Measurements from ENCODE around the gene CIBAR2. TPM values are rescaled to one million over a fixed set of nuclear protein-coding genes. Genes with fewer than 3 reads are reported as not detected.

CIBAR2 gene
- total RNA-seq, 1 donor from 2014 or later: not detected

- no peak for DNase-seq
These were observed 12.0 kb downstream of the CIBAR2 start for GRCh38 chr16:85100265-85100664.

DNA sequence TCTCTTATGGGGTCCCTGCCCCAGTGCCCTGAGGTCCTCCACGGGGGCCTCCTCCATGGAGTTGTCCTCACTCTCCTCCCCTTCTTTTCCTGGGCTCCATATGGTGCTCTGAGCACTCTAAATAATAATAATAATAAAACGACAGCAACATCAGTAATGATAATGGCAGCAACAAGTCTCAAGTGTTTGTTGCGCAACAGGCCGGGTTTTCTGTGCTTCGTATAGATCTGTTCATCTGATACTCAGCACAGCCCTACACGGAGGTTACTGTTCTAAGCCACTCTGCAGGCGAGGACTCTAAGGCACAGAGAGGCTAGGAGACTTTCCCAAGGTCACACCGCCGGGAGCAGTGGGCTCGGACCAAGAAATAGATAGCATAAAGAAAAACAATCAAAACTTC lies 13.7 kb downstream of the CIBAR2 start:
- H3K4me3 Mint-ChIP-seq (ENCODE audit: unreplicated experiment): no peak overlapping the region
- H3K4me1 Mint-ChIP-seq (ENCODE audit: low read depth, unreplicated experiment): peaks cover 8% of the 10 kb centered on the region
- H3K36me3 Mint-ChIP-seq (ENCODE audit: unreplicated experiment): no peaks in the 10 kb centered on the region
- H3K27me3 Mint-ChIP-seq (ENCODE audit: unreplicated experiment): peaks cover 6% of the 10 kb centered on the region
- peaks cover 3% of the 10 kb centered on the region for H3K9me3 Mint-ChIP-seq (ENCODE audit: unreplicated experiment)
- TF ChIP-seq, protein P1, sequence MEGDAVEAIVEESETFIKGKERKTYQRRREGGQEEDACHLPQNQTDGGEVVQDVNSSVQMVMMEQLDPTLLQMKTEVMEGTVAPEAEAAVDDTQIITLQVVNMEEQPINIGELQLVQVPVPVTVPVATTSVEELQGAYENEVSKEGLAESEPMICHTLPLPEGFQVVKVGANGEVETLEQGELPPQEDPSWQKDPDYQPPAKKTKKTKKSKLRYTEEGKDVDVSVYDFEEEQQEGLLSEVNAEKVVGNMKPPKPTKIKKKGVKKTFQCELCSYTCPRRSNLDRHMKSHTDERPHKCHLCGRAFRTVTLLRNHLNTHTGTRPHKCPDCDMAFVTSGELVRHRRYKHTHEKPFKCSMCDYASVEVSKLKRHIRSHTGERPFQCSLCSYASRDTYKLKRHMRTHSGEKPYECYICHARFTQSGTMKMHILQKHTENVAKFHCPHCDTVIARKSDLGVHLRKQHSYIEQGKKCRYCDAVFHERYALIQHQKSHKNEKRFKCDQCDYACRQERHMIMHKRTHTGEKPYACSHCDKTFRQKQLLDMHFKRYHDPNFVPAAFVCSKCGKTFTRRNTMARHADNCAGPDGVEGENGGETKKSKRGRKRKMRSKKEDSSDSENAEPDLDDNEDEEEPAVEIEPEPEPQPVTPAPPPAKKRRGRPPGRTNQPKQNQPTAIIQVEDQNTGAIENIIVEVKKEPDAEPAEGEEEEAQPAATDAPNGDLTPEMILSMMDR (IDR thresholded peaks at IDR 0.05; ENCODE audit: partially characterized antibody, unreplicated experiment): no peak
- H3K27ac Mint-ChIP-seq (ENCODE audit: unreplicated experiment): no peak overlapping the region
- DNase-seq: no peak

More at GRCh38 chr16:85100265-85100664, 12.0 kb downstream of the CIBAR2 start:
- Mint-ChIP-seq H3K27ac (ENCODE audit: unreplicated experiment) (no peak overlapping the region), H3K4me1 (ENCODE audit: low read depth, unreplicated experiment) (no peaks in the 10 kb centered on the region), H3K27me3 (ENCODE audit: unreplicated experiment) (peaks cover 2% of the 10 kb centered on the region), H3K9me3 (ENCODE audit: unreplicated experiment) (no peaks in the 10 kb centered on the region), H3K36me3 (ENCODE audit: unreplicated experiment) (no peaks in the 10 kb centered on the region), H3K4me3 (ENCODE audit: unreplicated experiment) (no peak overlapping the region)
- TF ChIP-seq, protein P1 (IDR thresholded peaks at IDR 0.05; ENCODE audit: partially characterized antibody, unreplicated experiment): no peak

DNA sequence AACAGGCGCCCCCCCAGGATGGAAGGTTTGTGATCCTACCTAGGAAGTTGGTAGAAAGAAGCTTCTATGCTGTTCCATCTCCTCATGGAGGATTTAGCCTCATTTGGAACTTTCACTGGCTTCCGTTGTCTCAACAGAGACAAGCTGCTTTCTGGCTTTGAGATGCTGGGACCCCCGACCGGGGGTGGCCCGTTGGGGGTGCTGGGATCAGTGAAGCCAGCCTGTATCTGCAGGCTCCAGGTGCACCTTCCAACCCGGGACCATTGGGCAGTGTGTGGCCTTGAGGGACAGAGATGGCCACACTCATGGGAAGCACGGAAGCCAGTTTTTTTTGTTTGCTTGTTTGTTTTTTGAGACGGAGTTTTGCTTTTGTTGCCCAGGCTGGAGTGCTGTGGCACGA lies 15.4 kb downstream of the CIBAR2 start:
- Mint-ChIP-seq H3K4me1 (ENCODE audit: low read depth, unreplicated experiment) (peaks cover 12% of the 10 kb centered on the region), H3K27ac (ENCODE audit: unreplicated experiment) (no peak overlapping the region), H3K36me3 (ENCODE audit: unreplicated experiment) (no peaks in the 10 kb centered on the region), H3K9me3 (ENCODE audit: unreplicated experiment) (peaks cover 3% of the 10 kb centered on the region), H3K27me3 (ENCODE audit: unreplicated experiment) (peaks cover 6% of the 10 kb centered on the region), H3K4me3 (ENCODE audit: unreplicated experiment) (no peak overlapping the region)
- DNase-seq: no peak
- TF ChIP-seq, protein P1 (IDR thresholded peaks at IDR 0.05; ENCODE audit: partially characterized antibody, unreplicated experiment): no peak

DNA sequence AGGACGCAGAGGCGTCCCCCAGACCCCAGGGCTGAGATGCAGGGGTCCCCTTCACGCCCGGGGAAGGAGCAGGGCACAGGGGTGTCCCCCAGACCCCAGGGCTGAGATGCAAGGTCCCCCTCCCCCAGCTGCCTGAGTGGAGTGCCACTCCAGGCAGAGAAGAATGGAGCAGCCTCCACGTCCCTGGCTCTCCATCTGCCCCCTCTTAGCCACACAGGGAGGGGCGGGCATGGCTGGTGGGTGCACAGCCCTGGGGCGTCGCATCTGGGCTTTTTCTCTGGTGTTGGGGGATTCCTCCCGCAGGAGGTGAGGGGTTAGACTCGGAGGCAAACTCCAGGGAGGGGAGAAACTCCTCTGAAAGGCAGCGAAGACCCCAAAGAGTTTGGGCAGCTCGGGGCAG lies 17.5 kb downstream of the CIBAR2 start:
- H3K4me3 Mint-ChIP-seq (ENCODE audit: unreplicated experiment): peak overlapping the region; percentile 23
- H3K27ac Mint-ChIP-seq (ENCODE audit: unreplicated experiment): peak overlapping the region; percentile 64
- H3K4me1 Mint-ChIP-seq (ENCODE audit: low read depth, unreplicated experiment): peaks cover 24% of the 10 kb centered on the region
- DNase-seq: peak; percentile 12
- H3K9me3 Mint-ChIP-seq (ENCODE audit: unreplicated experiment): peaks cover 3% of the 10 kb centered on the region
- peaks cover 11% of the 10 kb centered on the region for H3K27me3 Mint-ChIP-seq (ENCODE audit: unreplicated experiment)
- no peaks in the 10 kb centered on the region for H3K36me3 Mint-ChIP-seq (ENCODE audit: unreplicated experiment)
- TF ChIP-seq, protein P1 (IDR thresholded peaks at IDR 0.05; ENCODE audit: partially characterized antibody, unreplicated experiment): no peak

DNA sequence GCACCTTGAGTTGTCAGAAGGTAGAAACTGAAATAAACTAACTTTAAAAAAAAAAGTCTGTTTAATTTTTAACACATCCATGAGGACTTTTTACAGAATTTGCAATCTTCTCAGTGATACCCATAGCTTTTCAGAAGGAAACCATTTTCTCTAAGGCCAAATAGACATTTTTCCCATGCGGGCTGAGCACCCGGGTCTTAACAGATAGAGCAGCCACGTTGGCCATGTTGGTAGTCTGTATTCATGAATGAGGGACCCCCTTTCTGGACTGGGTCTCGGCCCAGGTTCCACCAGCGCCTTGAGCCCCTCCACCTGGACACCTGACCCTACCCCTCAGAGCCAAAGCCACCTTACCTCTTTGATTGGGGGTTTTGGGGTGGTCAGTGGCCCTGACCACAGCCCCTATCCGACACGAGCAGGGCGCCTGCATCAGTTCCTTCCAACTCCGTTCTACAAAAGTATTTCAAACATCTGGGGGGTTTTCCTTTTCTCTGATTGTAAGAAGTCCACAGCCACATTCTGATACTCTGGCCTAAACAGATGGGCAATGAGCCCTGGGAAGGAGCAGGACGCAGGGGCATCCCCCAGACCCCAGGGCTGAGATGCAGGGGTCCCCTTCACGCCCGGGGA lies 18.0 kb downstream of the CIBAR2 start:
- H3K4me3 Mint-ChIP-seq (ENCODE audit: unreplicated experiment): no peak overlapping the region
- no peaks in the 10 kb centered on the region for H3K36me3 Mint-ChIP-seq (ENCODE audit: unreplicated experiment)
- peaks cover 5% of the 10 kb centered on the region for H3K9me3 Mint-ChIP-seq (ENCODE audit: unreplicated experiment)
- H3K27ac Mint-ChIP-seq (ENCODE audit: unreplicated experiment): no peak overlapping the region
- H3K4me1 Mint-ChIP-seq (ENCODE audit: low read depth, unreplicated experiment): peaks cover 29% of the 10 kb centered on the region
- DNase-seq: no peak
- TF ChIP-seq, protein P1 (IDR thresholded peaks at IDR 0.05; ENCODE audit: partially characterized antibody, unreplicated experiment): no peak
- H3K27me3 Mint-ChIP-seq (ENCODE audit: unreplicated experiment): peaks cover 11% of the 10 kb centered on the region
